Measurements from ENCODE around the gene SKAP1. TPM values are rescaled to one million over a fixed set of nuclear protein-coding genes. Genes with fewer than 3 reads are reported as not detected.

The SKAP1 gene
- total RNA-seq, 4 donors from 2014 or later, result 0.33 to 2.1 (median 1.0) TPM

GRCh38 chr17:48169926-48170325 lies 260.1 kb downstream of the SKAP1 start:
- intact Hi-C loops (cut with DNase I), result no loop called here
- Histone ChIP-seq H3K27ac (no peak overlapping the region), H3K27me3 (no peaks in the 10 kb centered on the region), H3K36me3 (no peaks in the 10 kb centered on the region), H3K9me3 (no peaks in the 10 kb centered on the region), H3K4me1 (no peaks in the 10 kb centered on the region), H3K4me3 (replicated peaks in 1 of 3) (no peak overlapping the region)
- no peak for TF ChIP-seq CTCF (IDR thresholded peaks at IDR 0.05)
- TF ChIP-seq POLR2A (IDR thresholded peaks at IDR 0.05), result no peak
- 89 to 93% methylated on average over 1 of the region's 1 CpG for WGBS, 2 donors
- no peak for DNase-seq

- H3K27me3 ChIP-seq, result no peaks in the 10 kb centered on the region
- H3K27ac ChIP-seq, result no peak overlapping the region
- intact Hi-C loops (cut with DNase I), result no loop called here
- no peaks in the 10 kb centered on the region for H3K9me3 ChIP-seq
- no peaks in the 10 kb centered on the region for H3K36me3 ChIP-seq
- no peak overlapping the region for H3K4me3 ChIP-seq (replicated peaks in 1 of 3)
- no peak for DNase-seq
- 94 to 97% methylated on average over 1 of the region's 1 CpG for WGBS, 2 donors
- TF ChIP-seq CTCF (IDR thresholded peaks at IDR 0.05) (no peak), POLR2A (IDR thresholded peaks at IDR 0.05) (no peak)
- H3K4me1 ChIP-seq, result peaks cover 6% of the 10 kb centered on the region in 2 donors
Observed at GRCh38 chr17:48163809-48164208, 266.2 kb downstream of the SKAP1 start.

GRCh38 chr17:48162946-48163506 lies 267.0 kb downstream of the SKAP1 start:
- Histone ChIP-seq H3K27me3 (no peaks in the 10 kb centered on the region), H3K27ac (no peak overlapping the region), H3K4me3 (replicated peaks in 1 of 3) (no peak overlapping the region), H3K9me3 (no peaks in the 10 kb centered on the region), H3K36me3 (no peaks in the 10 kb centered on the region), H3K4me1 (peaks cover 6% of the 10 kb centered on the region in 2 donors)
- DNase-seq, result no peak
- no peak for TF ChIP-seq CTCF (IDR thresholded peaks at IDR 0.05)
- TF ChIP-seq POLR2A (IDR thresholded peaks at IDR 0.05), result no peak
- intact Hi-C loops (cut with DNase I), result no loop called here
- WGBS, 2 donors, result 55 to 68% methylated on average over 5 of the region's 5 CpGs

GRCh38 chr17:48162306-48162934 lies 267.6 kb downstream of the SKAP1 start:
- Histone ChIP-seq H3K9me3 (no peaks in the 10 kb centered on the region), H3K36me3 (no peaks in the 10 kb centered on the region), H3K27me3 (no peaks in the 10 kb centered on the region), H3K4me1 (peaks cover 6% of the 10 kb centered on the region in 2 donors), H3K27ac (no peak overlapping the region), H3K4me3 (replicated peaks in 1 of 3) (no peak overlapping the region)
- 82 to 88% methylated on average over 5 of the region's 5 CpGs for WGBS, 2 donors
- TF ChIP-seq POLR2A (IDR thresholded peaks at IDR 0.05), result no peak
- no peak for TF ChIP-seq CTCF (IDR thresholded peaks at IDR 0.05)
- intact Hi-C loops (cut with DNase I), result no loop called here
- DNase-seq, result no peak

GRCh38 chr17:48161127-48161905 lies 268.7 kb downstream of the SKAP1 start:
- intact Hi-C loops (cut with DNase I), result no loop called here
- H3K9me3 ChIP-seq, result no peaks in the 10 kb centered on the region
- no peaks in the 10 kb centered on the region for H3K27me3 ChIP-seq
- TF ChIP-seq CTCF (IDR thresholded peaks at IDR 0.05) (no peak), POLR2A (IDR thresholded peaks at IDR 0.05) (no peak)
- WGBS, 2 donors, result 91 to 94% methylated on average over 4 of the region's 4 CpGs
- no peak overlapping the region for H3K4me3 ChIP-seq (replicated peaks in 1 of 3)
- H3K4me1 ChIP-seq, result peaks cover 6% of the 10 kb centered on the region in 2 donors
- no peak overlapping the region for H3K27ac ChIP-seq
- H3K36me3 ChIP-seq, result no peaks in the 10 kb centered on the region
- DNase-seq, result no peak

Measured in thyroid gland (tissue), 4 donors.